HEK293 (cell line): ENCODE results near the gene ELAPOR1.

Experiments
- CTCF ChIA-PET: fragments of 350-600 bp; formaldehyde crosslinking; extraction: SDS; loops from one replicate; lab custom pipeline; 2021; ENCODE audit warnings: antibody characterized with exemption; lab: Yijun Ruan, JAX
- POLR2A ChIA-PET: fragments of 300-600 bp; formaldehyde crosslinking; extraction: SDS; loops from one replicate; lab custom pipeline; 2020; ENCODE audit warnings: antibody characterized with exemption, inconsistent platforms; lab: Yijun Ruan, JAX
- H3K27ac ChIP-seq: fragments of 200-500 bp; sonication (Bioruptor generic); 2 replicates; pipeline ENCODE4 v1.5.1; 2014; ENCODE audit warnings: low read depth, low read length, control low read depth, inconsistent platforms; ENCODE audit errors: extremely low read depth
- H3K36me3 ChIP-seq, 2 experiments: fragments of 200-500 bp in 1 of 2; sonication (Bioruptor generic) in 1 of 2; 1 replicate in 1 of 2; 2 replicates in 1 of 2; pipeline ENCODE4 v1.5.1; 2014 to 2017; ENCODE audit warnings: inconsistent platforms in 2 of 2, low read length in 2 of 2; ENCODE audit not compliant: control insufficient read depth in 2 of 2, insufficient read depth in 1 of 2
- H3K4me1 ChIP-seq: fragments of 200-500 bp; sonication (Bioruptor generic); 2 replicates; pipeline ENCODE4 v1.5.1; 2014; ENCODE audit warnings: mild to moderate bottlenecking, low read length, inconsistent platforms; ENCODE audit not compliant: control insufficient read depth, insufficient read depth
- H3K4me3 ChIP-seq: 2 replicates; pipeline ENCODE4 v1.5.1; 2011; ENCODE audit warnings: low read depth, mild to moderate bottlenecking, control low read depth, low read length, moderate library complexity
- H3K9me3 ChIP-seq: fragments of 200-500 bp; sonication (Bioruptor generic); 2 replicates; pipeline ENCODE4 v1.5.1; 2014; ENCODE audit warnings: low read depth, low read length, inconsistent platforms; ENCODE audit not compliant: control insufficient read depth, insufficient read depth
- INSM2 ChIP-seq: fragments of 450-650 bp; formaldehyde crosslinking; IDR thresholded peaks from 2 replicates; pipeline ENCODE4 v1.5.1; 2016; ENCODE audit warnings: missing biosample characterization, missing genetic modification characterization
- MYNN ChIP-seq: fragments of 450-650 bp; formaldehyde crosslinking; IDR thresholded peaks from 2 replicates; pipeline ENCODE4 v1.5.1; 2016; ENCODE audit warnings: missing biosample characterization, missing genetic modification characterization, borderline replicate concordance
- OVOL3 ChIP-seq: fragments of 450-650 bp; formaldehyde crosslinking; IDR thresholded peaks from 2 replicates; pipeline ENCODE4 v1.5.1; 2016; ENCODE audit warnings: missing biosample characterization, missing genetic modification characterization
- ZBTB10 ChIP-seq: fragments of 450-650 bp; formaldehyde crosslinking; IDR thresholded peaks from 2 replicates; pipeline ENCODE4 v1.5.1; 2016; ENCODE audit warnings: missing biosample characterization, missing genetic modification characterization
- ZBTB17 ChIP-seq: fragments of 450-650 bp; formaldehyde crosslinking; IDR thresholded peaks from 2 replicates; pipeline ENCODE4 v1.5.1; 2016; ENCODE audit warnings: missing biosample characterization, missing genetic modification characterization
- ZBTB8A ChIP-seq: fragments of 450-650 bp; formaldehyde crosslinking; IDR thresholded peaks from 2 replicates; pipeline ENCODE4 v1.5.1; 2016; ENCODE audit warnings: missing biosample characterization, missing genetic modification characterization
- ZFP69B ChIP-seq: fragments of 450-650 bp; formaldehyde crosslinking; IDR thresholded peaks from 2 replicates; pipeline ENCODE4 v1.5.1; 2016; ENCODE audit warnings: missing biosample characterization, missing genetic modification characterization
- ZNF148 ChIP-seq: fragments of 450-650 bp; formaldehyde crosslinking; IDR thresholded peaks from 2 replicates; pipeline ENCODE4 v1.5.0; 2017; ENCODE audit warnings: missing biosample characterization, missing genetic modification characterization, borderline replicate concordance
- ZNF174 ChIP-seq: fragments of 450-650 bp; formaldehyde crosslinking; IDR thresholded peaks from 2 replicates; pipeline ENCODE4 v1.5.0; 2017; ENCODE audit warnings: missing biosample characterization, mild to moderate bottlenecking, missing genetic modification characterization
- ZNF248 ChIP-seq: fragments of 450-650 bp; formaldehyde crosslinking; IDR thresholded peaks from 2 replicates; pipeline ENCODE4 v1.5.1; 2017; ENCODE audit warnings: missing biosample characterization, missing genetic modification characterization
- ZNF394 ChIP-seq: fragments of 450-650 bp; formaldehyde crosslinking; IDR thresholded peaks from 2 replicates; pipeline ENCODE4 v1.5.1; 2016; ENCODE audit warnings: missing biosample characterization, missing genetic modification characterization, mild to moderate bottlenecking, moderate library complexity, borderline replicate concordance
- ZNF501 ChIP-seq: fragments of 450-650 bp; formaldehyde crosslinking; IDR thresholded peaks from 2 replicates; pipeline ENCODE4 v1.5.1; 2016; ENCODE audit warnings: missing biosample characterization, missing genetic modification characterization
- ZNF530 ChIP-seq: fragments of 450-650 bp; formaldehyde crosslinking; IDR thresholded peaks from 2 replicates; pipeline ENCODE4 v1.5.1; 2016; ENCODE audit warnings: low read depth, missing biosample characterization, missing genetic modification characterization
- ZNF600 ChIP-seq: fragments of 450-650 bp; formaldehyde crosslinking; IDR thresholded peaks from 2 replicates; pipeline ENCODE4 v1.5.1; 2016; ENCODE audit warnings: missing biosample characterization, missing genetic modification characterization
- ZNF707 ChIP-seq: fragments of 450-650 bp; formaldehyde crosslinking; IDR thresholded peaks from 2 replicates; pipeline ENCODE4 v1.5.1; 2016; ENCODE audit warnings: missing biosample characterization, missing genetic modification characterization
- ZNF777 ChIP-seq: fragments of 450-650 bp; formaldehyde crosslinking; IDR thresholded peaks from 2 replicates; pipeline ENCODE4 v1.5.1; 2017; ENCODE audit warnings: missing biosample characterization, missing genetic modification characterization, borderline replicate concordance
- ZSCAN5A ChIP-seq: fragments of 450-650 bp; formaldehyde crosslinking; IDR thresholded peaks from 2 replicates; pipeline ENCODE4 v1.5.1; 2016; ENCODE audit warnings: missing biosample characterization, missing genetic modification characterization

Gene ELAPOR1

GRCh38 chr1:109116286-109116685 lies 2.4 kb downstream of the ELAPOR1 start (continued):
- no peak for TF ChIP-seq ZNF707 (tag by site-specific recombination)
- TF ChIP-seq ZBTB17, result no peak
- TF ChIP-seq ZNF501 (tag by site-specific recombination), result no peak
- TF ChIP-seq ZNF174, result no peak
- no peak for TF ChIP-seq ZBTB8A (tag by site-specific recombination)
- TF ChIP-seq ZSCAN5A (tag by site-specific recombination), result no peak

- Histone ChIP-seq H3K4me3 (no peak overlapping the region), H3K9me3 (no peaks in the 10 kb centered on the region), H3K36me3 (no peaks in the 10 kb centered on the region), H3K27ac (no peak overlapping the region), H3K4me1 (no peaks in the 10 kb centered on the region)
- ChIA-PET CTCF (interaction anchor here (0.7 to 1.2 kb wide), 3 partner anchors 12 to 583 kb away, joined by 3 to 8 read pairs (median 6); partner anchors contain the start of gene SARS1), POLR2A (no interaction called here)
- TF ChIP-seq INSM2 (tag by site-specific recombination) (no peak), ZNF148 (tag by site-specific recombination) (no peak), ZFP69B (tag by site-specific recombination) (no peak), ZNF248 (tag by site-specific recombination) (no peak)
Observed at GRCh38 chr1:109118089-109118488, 4.2 kb downstream of the ELAPOR1 start.

GRCh38 chr1:109120356-109120755 lies 6.4 kb downstream of the ELAPOR1 start:
- CTCF ChIA-PET, result interaction anchor here (0.8 to 2.3 kb wide), 2 partner anchors 8 to 292 kb away, joined by 4 to 14 read pairs; a partner anchor contains a TSS
- no peaks in the 10 kb centered on the region for H3K4me1 ChIP-seq
- no peak for TF ChIP-seq ZNF777 (tag by site-specific recombination)
- TF ChIP-seq ZBTB10 (tag by site-specific recombination), result no peak
- TF ChIP-seq MYNN (tag by site-specific recombination), result no peak
- TF ChIP-seq OVOL3, result no peak
- TF ChIP-seq ZNF394, result no peak
- TF ChIP-seq ZNF530, result no peak
- TF ChIP-seq ZNF600 (tag by site-specific recombination), result no peak
- no peaks in the 10 kb centered on the region for H3K36me3 ChIP-seq
- POLR2A ChIA-PET, result interaction anchor here (1.9 kb wide), 1 partner anchor 20 kb away, joined by 7 read pairs; no protein-coding TSS in a partner anchor
- H3K9me3 ChIP-seq, result no peaks in the 10 kb centered on the region
- no peak overlapping the region for H3K4me3 ChIP-seq
- H3K27ac ChIP-seq, result no peak overlapping the region
